CMK (cell line): ENCODE data around the gene SYNPR.

Experiments used
- DNase-seq: peaks from one replicate; pipeline ENCODE4 v3.0.0-alpha.2; 2010; ENCODE audit warnings: low read depth

Gene SYNPR

DNA sequence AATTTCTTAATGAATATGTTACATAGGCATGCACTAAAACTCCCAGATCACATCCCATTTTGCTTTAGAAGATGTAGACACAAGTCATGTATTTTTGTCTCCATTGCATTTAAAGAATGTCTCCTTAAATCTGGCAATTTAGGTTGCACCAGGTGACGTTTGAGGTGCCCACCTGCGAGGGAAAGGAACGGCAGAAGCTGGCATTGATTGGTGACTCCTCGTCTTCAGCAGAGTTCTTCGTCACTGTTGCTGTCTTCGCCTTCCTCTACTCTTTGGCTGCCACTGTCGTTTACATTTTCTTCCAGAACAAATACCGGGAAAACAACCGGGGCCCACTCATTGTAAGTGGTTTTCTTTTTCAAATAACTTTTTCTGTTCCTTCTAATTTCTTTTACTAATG is 278.3 kb downstream of the SYNPR start:
- no peak for DNase-seq

DNA sequence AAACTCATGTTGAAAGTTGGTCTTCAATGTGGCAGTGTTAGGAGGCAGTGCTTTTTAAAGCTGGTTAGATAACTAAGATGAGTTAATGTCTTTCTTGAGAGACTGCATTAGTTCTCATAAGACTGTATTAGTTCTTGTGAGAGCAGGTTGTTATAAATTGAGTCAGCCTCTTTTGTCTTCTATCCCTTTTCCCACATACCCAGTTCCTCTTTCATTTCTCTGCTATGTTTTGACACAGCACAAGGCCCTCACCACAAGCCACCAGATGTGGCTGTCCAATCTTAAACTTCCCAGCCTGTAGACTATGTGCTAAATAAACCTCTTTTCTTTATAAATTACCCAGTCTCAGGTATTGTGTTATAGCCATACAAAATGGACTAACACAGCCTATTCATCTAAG is 279.8 kb downstream of the SYNPR start:
- no peak for DNase-seq

DNA sequence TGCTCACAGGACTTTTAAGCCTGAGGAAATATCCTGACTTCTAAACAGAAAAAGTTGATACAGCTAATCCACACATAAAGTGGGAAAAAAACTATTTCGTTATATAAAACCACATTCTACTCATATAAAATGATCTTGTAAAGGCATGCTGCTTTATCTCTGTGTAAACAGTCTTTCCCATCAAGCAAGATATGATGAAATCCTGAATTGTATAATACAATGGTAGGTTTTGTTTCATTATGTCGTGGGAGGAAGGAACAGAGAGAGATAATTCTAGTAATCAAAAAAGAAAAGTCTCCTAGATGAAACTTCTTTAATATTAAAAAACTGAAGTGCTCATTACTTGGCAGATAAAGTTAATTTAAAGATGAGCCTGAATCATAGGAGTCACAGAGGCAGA is 281.8 kb downstream of the SYNPR start:
- no peak for DNase-seq

DNA sequence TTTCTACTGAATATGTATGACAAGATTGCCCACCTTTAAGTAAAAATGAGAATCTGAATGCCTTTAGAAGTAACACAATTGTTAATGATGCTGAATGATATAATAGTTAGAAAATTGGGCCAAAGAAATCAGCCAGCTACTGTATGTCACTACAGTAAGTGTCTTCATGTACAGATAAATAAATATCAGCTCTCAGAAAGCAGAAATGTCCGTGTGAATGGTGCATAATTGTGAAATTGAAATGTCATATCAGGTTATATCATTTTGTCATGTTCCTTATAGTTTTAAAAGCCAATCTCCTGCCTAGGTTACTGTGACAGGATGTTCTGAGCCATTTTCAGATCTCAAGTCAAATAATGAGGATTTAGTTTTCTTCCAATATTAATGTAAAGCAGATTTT is 283.8 kb downstream of the SYNPR start:
- DNase-seq = no peak

DNA sequence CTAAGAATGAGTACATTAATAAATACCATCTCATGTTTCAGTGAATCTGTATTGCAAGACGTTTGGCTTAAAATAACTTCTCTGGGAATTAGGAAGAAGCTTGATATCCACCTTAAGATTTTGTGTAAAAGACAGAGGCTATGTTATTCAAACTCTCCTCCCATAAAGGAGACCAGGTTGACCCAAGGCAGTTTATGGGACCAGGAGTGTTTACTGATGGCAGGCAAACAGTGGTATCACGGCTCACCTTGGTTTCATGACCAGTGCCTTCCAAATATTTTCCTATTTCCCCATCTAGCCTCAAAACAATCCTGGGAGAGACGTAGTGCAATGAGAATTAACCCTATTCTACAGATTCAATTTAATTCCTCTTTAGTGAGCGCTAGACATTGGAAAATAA is 284.2 kb downstream of the SYNPR start:
- DNase-seq = no peak

DNA sequence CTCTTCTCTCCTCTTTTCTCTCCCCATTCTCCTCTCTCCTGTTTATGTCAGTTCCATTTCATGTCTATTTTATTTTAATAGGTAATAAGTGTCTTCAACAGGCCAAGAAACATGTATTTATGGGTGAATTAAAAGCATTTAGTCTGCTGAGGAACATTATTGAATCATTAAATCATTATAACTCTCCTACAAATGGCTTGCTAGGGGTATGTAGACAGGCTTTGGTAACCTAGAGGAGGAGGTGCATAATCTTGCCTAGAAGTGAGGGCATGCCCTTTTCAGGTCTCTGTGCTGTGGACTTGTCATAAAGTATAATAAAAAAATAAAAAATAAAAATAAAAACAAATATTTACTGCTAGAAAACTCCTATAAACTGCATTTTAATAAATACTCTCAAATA is 285.5 kb downstream of the SYNPR start:
- DNase-seq = no peak

DNA sequence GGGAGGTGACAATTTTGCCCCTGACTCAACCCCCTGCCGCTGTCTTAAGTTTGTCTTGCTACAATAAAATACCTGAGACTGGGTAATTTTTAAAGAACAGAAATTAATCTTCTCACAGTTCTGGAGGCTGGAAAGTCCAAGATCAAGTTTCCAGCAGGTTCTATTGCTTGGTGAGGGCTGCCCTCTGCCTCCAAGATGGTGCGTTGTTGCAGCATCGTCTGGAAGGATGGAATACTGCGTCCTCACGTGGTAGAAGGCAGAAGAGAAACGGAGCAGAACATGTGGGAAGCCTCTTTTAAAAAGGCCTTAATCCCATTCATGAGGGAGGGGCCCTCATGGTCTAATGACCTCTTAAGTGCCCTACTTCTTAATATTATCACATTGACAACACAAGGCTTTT is 287.1 kb downstream of the SYNPR start:
- DNase-seq = no peak

DNA sequence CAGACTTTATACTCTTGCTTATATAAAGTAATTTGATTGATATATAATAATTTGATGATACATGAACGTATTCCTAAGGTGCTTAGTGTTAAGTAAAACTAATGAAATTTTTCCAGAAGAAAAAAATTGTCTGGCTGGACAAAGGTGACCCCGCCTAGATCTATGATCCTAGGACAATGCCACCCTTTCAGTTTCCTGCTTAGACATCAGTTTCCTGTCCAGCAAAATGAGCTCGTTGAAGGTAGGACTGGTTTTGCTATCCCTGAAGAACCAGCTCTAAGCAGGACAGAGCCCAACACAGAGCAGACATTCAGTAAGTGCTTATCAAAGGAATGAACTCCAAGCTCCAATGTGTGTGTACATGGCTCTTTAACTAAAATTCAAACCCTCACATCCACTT is 293.6 kb downstream of the SYNPR start:
- no peak for DNase-seq

DNA sequence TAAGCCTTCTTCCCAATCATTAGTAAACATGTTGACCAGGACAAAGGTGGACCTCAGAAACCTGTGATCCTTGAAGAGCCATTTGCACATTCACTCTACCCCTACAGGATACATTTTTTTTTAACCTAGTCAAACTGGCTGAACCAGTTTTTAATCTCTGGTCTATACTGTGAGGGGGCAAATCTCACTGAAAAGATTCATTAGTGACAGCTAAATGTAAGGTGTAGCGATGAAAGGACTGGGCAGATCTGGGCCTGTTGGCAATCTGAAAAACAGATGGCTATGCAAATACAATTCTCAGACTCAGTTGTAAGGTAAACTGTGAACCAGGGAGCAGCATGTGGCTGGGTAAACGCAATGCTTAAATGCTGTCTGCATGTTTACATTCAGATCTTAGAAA is 298.7 kb downstream of the SYNPR start:
- DNase-seq = no peak

DNA sequence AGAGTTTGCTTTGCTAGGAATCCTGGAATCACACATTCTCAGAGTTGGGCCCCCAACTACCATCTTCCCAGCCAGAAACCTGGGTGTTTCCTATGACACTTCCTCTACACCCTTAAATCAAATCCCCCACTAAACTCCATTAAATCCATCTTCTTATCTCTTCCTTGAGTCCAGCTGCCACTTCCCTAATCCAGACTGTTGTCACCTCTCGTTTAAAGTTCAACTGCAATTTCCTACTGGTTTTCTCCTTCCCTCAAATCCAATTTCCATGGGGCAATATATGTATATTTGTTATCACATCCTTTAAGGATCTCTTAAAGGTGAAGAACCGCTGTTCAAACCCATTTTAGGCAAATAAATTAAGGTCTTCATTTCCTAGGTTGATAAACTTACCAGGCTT is 300.8 kb downstream of the SYNPR start:
- DNase-seq = no peak

DNA sequence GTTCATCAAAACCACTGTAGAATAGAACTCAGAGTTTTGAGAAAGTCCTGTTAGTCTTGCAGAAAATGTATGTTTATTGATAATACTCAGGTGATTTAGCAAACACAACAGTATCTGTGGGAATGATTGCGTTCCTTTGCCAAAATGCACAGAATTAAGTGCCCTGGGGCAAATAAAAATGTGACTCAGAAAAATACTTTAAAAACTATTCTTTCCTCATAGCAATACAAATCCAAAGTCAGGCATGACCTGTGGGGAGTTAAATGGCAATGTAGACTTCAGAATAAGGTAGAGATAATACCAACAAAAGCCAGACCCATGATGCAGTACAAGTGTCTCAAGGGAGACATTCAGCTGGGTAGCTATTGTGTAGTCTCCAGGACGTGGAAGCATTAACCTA is 302.0 kb downstream of the SYNPR start:
- no peak for DNase-seq

DNA sequence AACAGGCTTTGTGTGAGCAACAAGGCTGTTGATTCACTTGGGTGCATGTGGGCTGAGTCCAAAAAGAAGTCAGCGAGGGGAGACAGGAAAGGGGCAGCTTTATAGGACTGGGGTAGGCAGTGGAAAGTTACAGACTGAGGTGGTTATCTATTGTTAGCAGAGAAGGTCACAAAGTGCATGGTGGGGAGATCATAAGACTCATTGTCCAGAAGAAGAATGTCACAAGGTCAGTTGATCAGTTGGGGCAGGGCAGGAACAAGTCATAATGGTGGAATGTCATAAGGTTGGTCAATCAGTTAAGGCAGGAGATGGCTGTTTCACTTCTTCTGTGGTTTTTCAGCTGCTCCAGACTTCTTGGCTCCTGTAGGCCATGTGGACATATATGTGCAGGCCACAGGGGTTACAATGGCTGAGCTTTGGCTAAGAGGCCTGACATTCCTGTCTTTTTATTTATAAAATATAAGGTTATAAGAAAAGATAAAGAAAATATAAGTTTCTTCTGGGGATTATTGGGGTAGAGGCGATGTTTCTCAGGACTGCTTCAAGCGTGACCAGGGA is 304.9 kb downstream of the SYNPR start:
- no peak for DNase-seq

DNA sequence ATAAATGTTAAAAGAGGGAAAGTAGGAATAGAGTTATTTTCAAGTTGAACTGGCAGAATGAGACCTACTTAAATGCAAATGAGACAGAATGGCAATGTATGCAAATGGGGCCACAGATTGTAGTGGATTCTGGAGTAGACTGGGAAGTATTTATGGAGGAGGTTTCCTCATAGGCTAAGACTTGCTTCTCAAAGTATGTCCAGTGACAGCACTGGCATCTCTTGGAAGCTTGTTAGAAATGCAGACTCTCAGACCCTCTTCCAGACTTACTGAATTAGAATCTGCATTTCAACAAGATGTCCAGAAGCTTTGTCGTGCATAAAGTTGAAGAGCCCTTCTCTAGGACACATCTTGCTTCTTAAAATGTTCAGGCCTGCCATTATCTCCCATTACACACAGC is 306.6 kb downstream of the SYNPR start:
- DNase-seq = no peak

DNA sequence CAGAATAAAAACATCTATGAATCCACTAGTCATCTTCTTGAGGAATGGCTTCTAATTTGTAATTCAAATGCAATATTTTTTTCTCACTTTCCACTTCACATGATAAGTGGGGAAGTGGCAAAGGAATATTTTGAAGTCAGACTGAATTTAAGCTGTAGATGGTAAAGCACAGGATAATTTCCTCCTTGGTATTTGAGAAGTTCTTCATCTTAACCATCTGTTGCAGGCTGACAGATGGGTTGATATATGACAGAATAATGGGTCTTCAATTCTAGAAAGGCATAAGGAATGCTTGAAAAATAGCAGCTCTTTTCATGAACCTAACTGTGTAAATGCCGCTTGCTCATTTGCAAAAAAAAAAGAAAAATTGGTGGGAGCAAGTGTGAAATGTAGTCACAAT is 307.8 kb downstream of the SYNPR start:
- DNase-seq = no peak

DNA sequence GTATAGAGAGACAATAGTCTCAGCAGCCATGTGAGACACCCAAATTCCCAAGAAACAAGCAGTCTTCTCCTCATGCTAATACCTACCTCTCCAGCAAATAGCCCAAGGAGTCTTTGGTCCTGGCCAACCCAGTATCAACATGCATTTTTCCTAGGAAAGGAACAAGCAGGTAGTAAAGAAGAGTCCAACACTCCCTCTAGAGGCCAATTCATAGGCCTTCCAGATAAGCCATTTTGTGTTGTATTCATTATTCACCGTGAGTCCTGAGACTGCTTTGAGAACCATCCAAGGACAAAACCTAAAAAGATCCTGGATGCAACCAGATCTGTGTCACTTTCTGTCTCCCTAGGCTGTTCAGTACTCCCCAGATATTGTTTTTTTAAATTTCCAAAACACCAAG is 310.8 kb downstream of the SYNPR start:
- no peak for DNase-seq

DNA sequence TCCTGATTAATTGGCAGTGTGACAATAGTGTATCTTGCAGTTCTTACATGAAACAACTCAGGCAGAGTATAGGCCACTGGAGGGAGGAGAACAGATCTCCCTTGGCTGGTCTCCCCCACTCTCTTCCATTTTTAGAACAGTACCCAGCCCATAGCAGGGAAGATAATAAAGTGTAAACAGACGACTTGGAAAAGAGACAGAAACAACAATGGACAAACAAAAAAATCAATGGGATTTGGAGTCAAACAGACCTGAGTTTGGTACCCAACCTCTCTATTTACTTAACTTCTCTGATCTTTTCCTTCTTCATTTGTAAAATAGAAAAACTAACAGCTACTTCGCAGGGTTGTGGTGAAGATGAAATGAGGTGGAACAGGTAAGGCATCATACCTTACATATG is 315.7 kb downstream of the SYNPR start:
- DNase-seq = no peak

DNA sequence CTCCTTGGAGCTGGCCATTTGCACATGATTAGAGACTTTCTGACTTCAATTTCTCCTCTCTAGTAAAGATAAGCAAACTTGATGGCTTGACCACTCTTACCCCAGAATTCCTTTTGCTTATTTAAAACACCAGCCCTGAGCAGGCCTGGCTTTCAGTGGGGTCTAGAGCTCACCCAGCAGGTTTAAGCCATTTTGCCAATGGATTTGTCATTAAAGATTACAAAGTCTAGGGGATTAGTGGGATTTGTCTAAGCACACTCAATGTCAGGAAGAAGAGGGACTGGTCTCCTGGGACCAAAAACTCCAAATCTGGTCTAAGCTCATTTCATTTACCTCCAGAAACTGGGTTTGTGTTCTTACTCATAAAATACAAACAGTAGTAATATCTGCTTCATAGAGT is 317.1 kb downstream of the SYNPR start:
- DNase-seq = no peak

DNA sequence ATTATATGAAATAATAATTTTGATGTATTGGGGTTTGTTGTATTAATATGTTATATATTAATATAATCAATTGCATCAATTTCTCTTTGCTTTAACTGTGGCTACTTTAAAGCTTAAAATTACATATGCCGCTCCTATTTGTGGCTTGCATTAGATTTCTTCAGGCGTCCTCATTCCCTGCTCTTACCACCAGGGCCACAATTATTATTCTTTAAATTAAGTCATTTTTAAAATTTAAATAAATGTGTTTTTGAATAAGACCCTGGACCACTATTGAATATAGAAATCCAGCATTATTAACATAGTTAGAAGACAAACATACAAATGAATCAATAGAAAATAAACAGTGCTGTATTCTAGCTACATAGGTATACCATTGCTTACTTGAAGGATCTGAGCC is 318.9 kb downstream of the SYNPR start:
- DNase-seq = no peak

DNA sequence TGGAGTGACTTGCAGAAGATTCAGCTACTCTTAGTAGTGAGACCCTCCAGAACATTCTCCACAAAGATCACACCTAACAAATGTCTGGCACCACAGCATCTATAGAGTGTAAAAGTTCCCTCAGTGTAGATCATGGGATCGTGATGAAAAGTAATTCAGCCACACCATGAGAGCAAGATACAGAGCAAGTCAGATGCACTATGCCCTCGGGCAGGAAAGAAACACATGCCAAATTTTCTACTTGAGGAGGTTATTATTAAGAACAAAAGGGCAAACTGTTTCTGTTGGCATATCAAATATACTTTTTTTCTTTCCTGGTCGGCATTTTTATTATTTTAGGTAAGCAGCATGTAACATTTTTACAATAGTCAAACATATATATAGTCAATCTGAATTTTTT is 329.6 kb downstream of the SYNPR start:
- no peak for DNase-seq

DNA sequence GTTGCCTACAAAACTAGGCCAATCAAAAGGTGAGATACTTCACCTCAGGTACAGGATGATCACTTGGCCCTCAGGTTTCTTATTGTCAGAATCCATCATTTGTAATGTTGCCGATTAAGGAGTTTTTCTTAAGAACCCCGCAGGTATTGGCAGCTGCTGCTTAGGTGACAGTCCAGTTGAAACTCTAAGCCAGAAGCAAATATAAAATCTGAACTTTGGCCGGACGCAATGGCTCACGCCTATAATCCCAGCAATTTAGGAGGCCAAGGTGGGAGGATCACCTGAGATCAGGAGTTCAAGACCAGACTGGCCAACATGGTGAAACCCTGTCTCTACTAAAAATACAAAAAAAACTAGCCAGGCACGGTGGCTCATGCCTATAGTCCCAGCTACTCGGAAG is 331.3 kb downstream of the SYNPR start:
- DNase-seq = no peak

DNA sequence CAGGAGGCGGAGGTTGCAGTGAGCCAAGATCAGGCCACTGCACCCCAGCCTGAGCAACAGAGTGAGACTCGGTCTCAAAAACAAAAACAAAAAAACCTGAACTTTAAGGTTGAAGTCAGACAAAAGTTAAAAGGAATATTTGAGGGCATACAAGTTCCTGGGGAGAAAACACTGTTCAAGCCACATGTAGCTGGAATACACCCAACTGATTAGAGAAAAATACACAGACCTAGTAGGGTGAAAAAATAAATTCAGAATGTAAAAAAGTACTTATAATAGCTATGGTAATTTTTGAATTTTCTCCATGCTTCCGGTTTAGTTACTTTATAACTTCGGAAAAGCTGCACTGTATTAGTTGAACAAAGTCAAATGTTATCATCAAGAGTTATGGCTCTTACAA is 331.7 kb downstream of the SYNPR start:
- DNase-seq = no peak

DNA sequence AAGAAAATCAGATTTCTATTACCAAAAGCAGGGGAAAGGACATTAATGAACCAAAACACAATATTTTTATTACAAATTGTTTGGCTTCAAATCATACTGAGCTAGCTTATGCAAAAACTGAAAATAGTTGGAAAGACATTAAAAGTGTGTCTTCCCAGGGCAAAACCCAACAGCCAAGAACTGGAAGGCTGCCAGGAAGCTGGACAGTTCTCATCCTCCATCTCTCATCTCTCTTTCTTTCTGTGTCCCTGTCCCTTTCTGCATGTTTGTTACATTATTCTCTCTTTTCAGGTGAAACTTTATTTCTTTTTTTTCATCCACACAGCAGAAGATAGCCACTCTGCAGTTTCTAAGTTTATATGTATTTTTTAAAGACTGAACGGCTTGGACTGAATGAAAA is 333.3 kb downstream of the SYNPR start:
- DNase-seq = no peak

DNA sequence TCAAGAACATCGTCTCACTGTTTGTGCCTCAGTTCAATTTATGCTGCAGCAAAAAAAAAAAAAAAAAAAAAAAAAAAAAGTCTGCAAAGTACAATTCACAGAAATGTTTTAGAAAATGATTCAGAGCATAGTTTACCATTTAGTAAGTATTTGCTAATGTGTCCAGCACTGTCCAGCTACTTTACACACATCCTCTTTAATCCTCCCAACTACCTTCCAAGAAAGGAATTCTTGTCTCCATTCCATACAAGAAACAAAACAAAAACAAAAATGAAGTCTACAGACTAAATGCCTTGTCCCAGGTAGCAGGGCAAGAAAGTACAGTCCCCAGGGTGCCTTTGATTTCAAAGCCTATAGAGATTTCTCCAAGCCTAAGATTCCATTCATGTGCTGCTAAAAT is 335.5 kb downstream of the SYNPR start:
- no peak for DNase-seq

DNA sequence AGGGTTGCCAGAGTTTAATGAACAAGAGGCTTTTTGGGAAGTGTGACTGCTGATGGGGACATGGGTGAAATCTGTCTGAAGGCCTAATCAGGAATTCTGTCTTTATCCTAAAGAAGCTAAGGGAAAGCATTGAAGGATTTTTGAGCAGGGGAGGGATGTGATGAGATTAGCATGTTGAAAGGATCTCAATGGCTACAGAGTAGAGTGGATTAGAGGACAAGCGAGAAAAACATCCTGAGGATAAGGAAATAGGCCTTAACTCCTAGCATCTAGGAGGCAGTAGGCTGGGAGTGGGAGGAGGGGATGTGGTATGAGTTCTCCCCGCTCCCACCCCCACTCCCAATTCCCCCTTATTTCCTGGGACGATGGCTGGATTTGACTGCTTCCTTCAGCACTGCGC is 339.3 kb downstream of the SYNPR start:
- no peak for DNase-seq

DNA sequence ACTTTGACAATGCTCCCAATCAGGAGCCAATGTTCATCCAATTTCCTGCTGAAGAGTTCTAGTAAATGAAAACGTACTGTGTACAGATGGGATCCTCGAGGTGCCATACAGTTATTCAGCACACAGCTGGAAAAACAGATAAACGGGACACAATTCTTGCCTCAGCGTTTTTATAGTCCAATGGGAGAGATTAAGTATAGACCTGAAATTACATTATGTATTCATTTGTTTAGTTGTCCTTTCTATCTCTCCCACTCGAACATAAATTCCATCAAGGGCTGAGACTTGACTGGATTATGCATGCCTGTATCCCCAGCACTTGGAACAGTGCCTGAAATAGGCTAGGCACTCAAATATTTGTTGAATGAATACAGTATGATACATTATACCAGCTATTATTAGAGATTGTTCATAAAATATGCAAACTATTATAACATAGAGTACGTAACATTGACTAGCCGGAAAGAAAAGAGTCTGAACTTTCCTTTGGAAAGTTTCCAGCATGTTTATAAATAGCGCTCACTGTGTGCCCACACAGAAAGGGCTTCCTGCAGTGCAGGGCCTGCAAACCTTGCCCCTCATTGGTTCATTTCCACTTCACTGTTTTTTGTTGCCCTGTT is 346.9 kb downstream of the SYNPR start:
- DNase-seq = no peak
